ENCODE data around the gene C19orf18. TPM values are rescaled to one million over a fixed set of nuclear protein-coding genes. Genes with fewer than 3 reads are reported as not detected.

The C19orf18 gene
- 1 to 10 TPM in 1 of 4 donors, under 1 TPM in 2, not detected in 1; 0.46 to 1.5 (median 0.96) TPM for total RNA-seq

DNA sequence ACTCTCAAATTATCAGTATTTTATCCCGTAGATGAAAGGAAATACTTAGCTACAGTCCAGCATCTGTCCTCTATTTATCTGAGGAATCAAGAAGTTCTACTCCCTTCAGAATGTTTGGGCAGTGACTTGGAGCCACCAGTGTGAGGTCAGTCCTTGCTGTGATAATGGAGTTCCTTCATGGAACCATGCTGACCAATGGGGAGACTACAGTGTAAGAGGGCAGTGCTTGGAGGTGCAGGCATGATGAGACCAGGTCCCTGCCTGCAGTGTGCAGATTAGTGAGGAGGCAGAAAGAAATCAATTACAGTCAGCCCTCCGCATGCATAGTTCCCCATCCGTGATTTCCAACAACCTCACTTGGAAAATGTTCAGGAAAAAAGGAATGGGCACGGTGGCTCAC lies at the start of gene C19orf18:
Gene C19orf18 (minus strand): TSS at position 101 of the 400 bp plus-strand sequence. CDS start 102 bp downstream, outside the sequence.
- DNase-seq (ENCODE audit: low spot score) (no peak), ATAC-seq (ENCODE audit: low FRiP score) (no peak)
- no peak for TF ChIP-seq CTCF (IDR thresholded peaks at IDR 0.05)

DNA sequence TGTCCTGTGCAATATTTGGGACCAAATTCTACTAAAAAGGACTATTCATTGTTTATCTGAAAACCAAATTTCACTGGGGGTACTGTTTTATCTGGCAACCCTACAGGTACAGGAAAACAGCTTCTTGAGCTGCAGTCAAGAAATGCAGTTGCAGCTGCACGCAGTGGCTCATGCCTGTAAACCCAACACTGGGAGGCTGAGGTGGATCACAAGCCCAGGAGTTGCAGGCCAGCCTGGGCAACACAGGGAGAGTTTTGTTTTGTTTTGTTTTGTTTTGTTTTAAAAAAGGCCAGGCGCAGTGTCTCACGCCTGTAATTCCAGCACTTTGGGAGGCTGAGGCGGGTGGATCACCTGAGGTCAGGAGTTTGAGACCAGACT lies 47.9 kb upstream of the C19orf18 start:
- no peak for ATAC-seq (ENCODE audit: low FRiP score)
- no peak for TF ChIP-seq CTCF (IDR thresholded peaks at IDR 0.05)
- DNase-seq (ENCODE audit: low spot score) = no peak

DNA sequence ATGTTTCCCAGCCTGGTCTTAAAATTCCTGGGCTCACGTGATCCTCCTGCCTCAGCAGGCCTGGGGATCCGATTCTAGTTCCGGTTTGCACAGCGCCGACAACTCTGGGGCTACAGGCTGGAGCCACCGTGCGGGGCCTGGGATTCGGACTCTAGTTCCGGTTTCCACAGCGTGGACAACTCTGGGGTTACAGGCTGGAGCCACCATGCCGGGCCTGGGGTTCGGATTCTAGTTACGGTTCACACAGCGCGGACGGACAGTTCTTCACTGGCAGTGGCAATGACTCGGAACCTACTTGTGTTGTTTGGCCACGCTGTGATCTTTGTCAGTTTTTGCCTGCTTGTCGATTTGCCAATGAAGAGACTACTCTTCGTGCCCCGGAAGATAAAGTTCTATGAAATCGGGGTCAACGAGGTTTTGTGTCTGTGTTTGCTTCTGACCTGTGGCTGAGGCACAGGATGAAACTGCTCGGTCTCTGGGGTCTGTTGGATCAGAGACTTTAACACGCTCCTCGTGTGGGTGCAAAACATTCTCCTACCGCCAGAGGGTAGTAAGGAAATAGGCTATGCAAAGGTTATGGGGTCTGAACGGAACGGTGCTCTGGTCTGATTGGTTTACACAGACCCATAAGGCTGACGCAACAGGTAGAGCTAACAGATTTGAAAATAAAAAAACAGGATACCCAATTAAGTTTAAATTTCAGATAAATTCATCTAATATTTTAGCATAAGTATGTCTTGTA lies 47.4 kb upstream of the C19orf18 start:
- ATAC-seq (ENCODE audit: low FRiP score) = peak; percentile 70
- DNase-seq (ENCODE audit: low spot score) = no peak
- peak in 1 of 3 donors; percentile 10 for TF ChIP-seq CTCF (IDR thresholded peaks at IDR 0.05)

GRCh38 chr19:58020129-58020528 lies 45.8 kb upstream of the C19orf18 start:
- DNase-seq (ENCODE audit: low spot score) (no peak), ATAC-seq (ENCODE audit: low FRiP score) (no peak)
- no peak for TF ChIP-seq CTCF (IDR thresholded peaks at IDR 0.05)

DNA sequence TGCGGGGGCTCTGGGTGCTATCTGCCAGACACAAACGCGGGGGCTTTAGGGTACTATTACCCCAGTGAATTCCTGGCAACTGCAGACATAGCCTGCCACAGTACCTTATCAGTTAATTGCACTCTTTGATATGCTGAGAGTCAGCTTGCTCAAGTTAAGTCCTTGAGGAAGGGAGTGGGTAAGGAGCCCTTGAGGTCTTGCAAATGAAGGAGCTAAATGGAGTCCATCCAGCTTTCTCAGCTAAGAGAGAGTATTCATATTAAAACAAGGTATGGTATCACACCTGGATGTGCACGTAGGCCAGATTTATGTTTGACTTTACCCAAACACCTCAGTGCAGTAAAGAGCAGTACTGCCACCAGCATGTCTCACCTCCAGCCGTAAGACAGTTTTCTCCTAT lies 39.8 kb upstream of the C19orf18 start:
- DNase-seq (ENCODE audit: low spot score) (no peak), ATAC-seq (ENCODE audit: low FRiP score) (no peak)
- TF ChIP-seq CTCF (IDR thresholded peaks at IDR 0.05) = no peak

GRCh38 chr19:58010507-58010906 lies 36.2 kb upstream of the C19orf18 start:
- no peak for TF ChIP-seq CTCF (IDR thresholded peaks at IDR 0.05)
- no peak for DNase-seq (ENCODE audit: low spot score)
- ATAC-seq (ENCODE audit: low FRiP score) = no peak

DNA sequence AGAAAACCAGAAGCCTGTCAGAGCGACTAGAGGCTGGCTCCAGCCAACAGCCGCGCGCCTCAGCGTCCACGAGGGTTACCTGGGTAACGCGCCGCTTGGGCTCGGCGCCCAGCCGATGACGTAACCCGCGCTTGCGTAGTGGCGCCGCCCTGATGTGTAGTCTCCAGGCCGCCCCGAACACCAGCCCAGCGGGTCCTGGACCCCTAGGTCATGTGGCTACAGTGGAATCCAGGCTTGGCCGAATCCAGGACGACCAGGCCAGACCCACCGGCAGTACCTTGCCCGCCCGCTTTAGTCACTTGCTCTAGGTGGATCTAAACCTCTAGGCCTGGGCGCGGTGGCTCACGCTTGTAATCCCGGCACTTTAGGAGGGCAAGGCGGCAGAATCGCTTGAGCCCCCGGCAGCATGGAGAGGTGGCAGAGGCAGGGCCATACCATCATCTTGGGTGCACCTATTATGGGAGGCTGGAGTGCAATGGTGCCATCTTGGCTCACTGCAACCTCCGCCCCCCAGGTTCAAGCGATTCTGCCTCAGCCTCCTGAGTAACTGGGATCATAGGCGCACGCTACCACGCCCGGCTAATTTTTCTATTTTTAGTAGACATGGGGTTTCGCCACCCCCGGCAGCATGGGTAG lies 35.5 kb upstream of the C19orf18 start:
- DNase-seq (ENCODE audit: low spot score) (no peak), ATAC-seq (ENCODE audit: low FRiP score) (peak; percentile 87)
- TF ChIP-seq CTCF (IDR thresholded peaks at IDR 0.05) = no peak
